DMS79 (cell line): Measurements from ENCODE around the gene C2orf66.

ENCODE experiments used
- DNase-seq: peaks from one replicate; lab custom pipeline; 2025; lab: John Stamatoyannopoulos, UW

Gene C2orf66

GRCh38 chr2:196759378-196759706 lies 49.8 kb downstream of the C2orf66 start:
- DNase-seq: no peak

- DNase-seq: no peak
Observed at GRCh38 chr2:196758474-196759377, 50.4 kb downstream of the C2orf66 start.
